NCI-H524 treated with DMSO at 0.1 percent for 48 hours (cell line): ENCODE measurements around the gene GUCA2A.

Source experiments
- DNase-seq: peaks from one replicate; lab custom pipeline; 2025; lab: John Stamatoyannopoulos, UW

Gene GUCA2A

DNA sequence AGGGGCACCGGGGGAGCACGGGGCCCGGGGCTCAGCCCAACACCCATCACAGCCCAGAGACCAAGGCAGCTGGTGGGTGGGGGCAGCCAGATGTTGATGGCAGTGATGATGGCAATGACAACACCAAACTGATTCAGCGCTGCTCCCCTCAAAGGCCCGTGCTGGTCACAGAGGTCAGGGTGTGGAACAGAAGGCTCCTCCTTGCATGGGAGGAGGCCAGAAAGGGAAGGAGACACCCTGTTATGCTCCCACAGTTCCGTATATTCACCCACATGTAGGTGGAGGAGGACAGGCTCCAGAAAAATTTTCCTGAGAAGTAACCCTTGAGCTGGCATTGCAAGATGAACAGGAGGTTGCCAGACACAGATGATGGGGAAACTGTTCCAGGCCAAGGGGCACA, 10.9 kb downstream of the GUCA2A start:
- DNase-seq = no peak

GRCh38 chr1:42152907-42153600, 11.5 kb downstream of the GUCA2A start, which contains the start of gene GUCA2B:
GUCA2B (plus strand) TSS chr1:42153410; CDS start chr1:42153451, 41 bp downstream.
- no peak for DNase-seq

- no peak for DNase-seq
These were observed 12.4 kb downstream of the GUCA2A start for GRCh38 chr1:42152119-42152518.

DNA sequence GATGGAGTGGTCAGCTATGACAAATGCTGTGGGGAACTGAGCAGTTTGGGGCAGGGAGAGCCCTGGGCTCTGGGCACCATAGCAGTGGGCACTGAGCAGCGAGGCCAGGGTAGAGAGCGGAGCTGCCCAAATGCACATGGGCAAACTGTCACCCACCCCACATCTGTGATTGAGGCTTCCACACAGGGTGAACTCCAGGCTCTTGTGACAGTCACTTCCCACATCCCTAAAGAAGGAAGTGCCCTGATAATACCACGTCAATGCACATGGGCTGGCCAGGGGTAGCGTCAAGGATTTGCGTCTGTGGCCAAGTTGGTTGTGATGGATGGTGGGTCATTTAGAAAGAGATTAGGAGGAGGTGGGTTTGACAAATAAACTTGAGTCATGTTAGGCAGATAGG, 13.9 kb downstream of the GUCA2A start:
- no peak for DNase-seq

- no peak for DNase-seq
These were observed 16.4 kb downstream of the GUCA2A start for GRCh38 chr1:42148166-42148565.

- DNase-seq = no peak
These were observed 17.8 kb downstream of the GUCA2A start for GRCh38 chr1:42146626-42147320.

DNA sequence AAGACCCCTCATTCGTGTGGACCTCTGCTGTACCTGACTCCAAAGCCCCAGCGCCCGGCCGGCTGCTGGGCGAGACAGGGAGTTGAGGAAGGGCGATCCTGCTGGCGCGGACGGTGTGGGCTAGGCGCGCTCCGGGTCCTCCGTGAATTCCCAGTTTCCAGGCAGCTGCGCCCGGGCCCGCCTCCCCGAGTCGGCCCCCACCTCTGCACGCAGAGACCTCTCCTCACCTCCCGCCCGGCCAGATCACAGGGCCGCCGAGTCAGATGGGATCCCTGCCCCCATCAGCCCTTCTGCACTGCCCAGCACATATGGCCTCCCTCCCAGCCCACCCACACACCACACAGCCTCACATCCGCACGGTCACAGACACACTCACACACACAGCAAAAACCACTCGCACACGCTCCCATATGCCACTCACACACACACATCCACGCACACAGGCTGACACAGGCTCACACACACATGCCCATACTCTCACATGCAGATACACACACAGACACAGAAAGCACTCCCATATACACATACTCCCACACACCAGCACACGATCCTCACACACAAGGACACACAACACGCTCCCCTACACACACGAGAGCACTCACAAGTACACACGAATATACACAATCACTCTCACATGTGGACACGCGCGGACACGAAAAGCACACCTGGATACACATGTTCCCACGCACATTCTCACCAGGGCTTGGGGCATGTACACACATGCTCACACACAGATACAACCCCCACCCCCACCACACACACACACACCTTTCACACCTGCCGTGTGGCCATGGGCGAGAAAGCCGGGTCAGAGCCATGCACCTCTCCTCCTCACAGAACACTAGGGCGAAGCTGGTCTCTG, 18.6 kb downstream of the GUCA2A start:
- no peak for DNase-seq

- DNase-seq = no peak
These were observed 19.2 kb downstream of the GUCA2A start for GRCh38 chr1:42145389-42145716.

- peak; percentile 27 for DNase-seq
These were observed 19.7 kb downstream of the GUCA2A start for GRCh38 chr1:42144711-42145388.

DNA sequence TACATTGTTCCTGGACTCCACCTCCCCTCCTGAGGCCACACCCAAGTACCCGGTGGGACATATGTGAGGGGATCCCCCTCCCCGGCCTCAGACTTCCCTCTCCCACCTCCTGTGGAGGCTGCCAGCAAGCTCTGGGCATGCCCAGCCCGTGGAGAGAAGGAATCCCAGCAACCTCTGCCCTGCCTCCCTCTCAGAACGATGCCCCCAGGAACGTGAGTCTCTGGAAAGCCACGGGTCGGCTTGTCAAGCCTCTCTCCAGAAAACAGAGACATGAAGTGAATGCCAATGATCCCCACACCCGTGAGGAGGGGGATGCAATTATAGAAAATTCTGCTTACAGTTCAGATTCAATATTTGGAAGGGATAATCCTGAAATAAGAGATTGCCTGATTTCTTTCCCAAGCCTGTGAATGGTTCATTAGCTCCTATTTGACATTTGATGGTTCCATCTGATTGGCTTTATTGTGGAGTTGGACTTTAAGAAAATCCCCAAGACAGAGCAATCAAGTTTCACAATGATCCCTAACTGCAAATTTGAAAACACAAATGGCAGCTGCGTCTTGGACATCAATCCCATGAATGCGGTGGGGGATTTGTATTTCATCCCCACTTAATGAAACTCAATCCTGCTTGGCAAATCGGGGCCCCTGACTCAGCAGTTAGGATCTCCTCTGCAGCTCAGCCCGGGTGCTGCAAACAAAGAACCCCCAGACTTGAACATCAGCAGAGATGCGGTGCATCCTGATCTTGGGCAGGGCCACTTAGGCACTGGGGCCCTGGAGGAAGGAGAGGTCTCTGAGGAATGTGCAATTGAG, 20.4 kb downstream of the GUCA2A start:
- peak; percentile 63 for DNase-seq

DNA sequence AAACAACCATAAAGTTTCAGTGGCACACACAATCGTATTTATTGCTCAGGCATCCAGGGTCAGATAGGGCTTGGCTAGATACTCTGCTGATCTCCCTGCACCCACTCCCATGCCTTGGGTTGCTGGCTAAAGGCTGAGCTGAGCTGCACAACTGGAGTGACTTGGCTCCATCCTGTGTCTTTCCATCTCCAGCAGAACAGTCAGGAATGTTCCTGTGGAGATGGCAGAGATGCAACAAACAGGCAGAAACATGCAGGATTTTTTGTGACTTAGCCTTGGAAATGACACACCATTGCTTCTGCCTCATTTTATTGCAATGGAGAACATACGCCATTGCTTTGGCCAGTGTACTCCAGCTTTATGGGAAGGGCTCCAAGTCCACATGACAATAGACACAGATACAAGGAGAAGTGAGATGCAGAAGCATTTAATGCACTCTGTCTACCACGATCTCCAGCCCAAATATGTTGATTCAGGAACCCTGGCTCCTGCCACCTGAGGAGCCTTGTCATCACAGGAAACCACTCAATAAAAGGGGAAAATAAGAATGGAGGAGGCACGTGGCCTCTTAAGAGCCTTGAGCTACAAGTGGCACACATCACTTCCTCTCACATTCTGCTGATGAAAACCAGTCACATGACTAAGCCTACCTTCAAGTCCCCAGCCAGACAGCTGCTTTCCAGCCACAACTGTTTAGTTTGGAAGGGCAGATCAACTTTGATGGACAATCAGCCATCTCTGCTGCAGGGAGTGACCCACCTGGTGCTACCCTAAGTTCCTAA, 21.5 kb downstream of the GUCA2A start:
- no peak for DNase-seq

- DNase-seq = no peak
These were observed 22.6 kb downstream of the GUCA2A start for GRCh38 chr1:42141978-42142377.

GRCh38 chr1:42140191-42140590, 24.4 kb downstream of the GUCA2A start:
- DNase-seq = no peak

- DNase-seq = no peak
These were observed 25.1 kb downstream of the GUCA2A start for GRCh38 chr1:42139444-42139843.

DNA sequence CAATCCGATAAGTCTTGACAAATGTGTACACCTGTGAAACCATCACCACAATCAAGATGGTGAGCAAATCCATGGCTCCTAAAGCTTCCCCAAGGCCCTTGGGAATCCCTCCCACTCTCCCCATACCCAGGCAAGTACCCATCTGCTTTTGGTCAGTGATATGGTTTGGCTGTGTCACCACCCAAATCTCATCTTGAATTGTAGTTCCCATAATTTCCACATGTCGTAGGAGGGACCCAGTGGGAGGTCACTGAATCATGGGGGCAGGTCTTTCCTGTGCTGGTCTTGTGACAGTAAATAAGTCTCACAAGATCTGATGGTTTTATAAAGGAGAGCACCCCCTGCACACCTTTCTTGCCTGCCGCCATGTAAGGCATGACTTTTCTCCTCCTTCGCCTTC, 26.0 kb downstream of the GUCA2A start:
- no peak for DNase-seq

GRCh38 chr1:42137766-42138165, 26.8 kb downstream of the GUCA2A start:
- no peak for DNase-seq

GRCh38 chr1:42136466-42136865, 28.1 kb downstream of the GUCA2A start:
- DNase-seq = no peak

DNA sequence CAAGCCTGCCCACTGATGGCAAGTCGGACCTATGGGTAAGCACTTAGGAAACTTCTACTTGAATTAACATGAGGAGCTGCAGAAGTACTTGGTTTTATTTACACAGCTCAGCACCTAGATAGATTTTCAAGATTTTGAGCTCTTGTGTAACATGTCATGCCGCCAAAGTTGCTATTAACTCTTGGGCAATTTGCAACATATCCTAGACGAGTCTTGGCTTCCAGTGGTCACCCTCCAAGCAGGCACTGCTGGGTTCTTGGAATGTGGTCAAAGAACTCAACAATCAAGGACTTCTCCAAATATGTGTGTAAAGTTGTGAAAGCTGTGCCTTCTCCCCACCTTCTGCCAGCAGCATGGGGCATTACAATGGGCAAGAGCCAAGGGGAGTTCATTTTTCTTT, 29.1 kb downstream of the GUCA2A start:
- no peak for DNase-seq

GRCh38 chr1:42133809-42134526, 30.6 kb downstream of the GUCA2A start:
- DNase-seq = no peak

GRCh38 chr1:42133390-42133789, 31.2 kb downstream of the GUCA2A start:
- DNase-seq = no peak
